HG03108 (cell line): Measurements from ENCODE around the gene TRIP6.
A peak's percentile ranks its signal among the peaks of the same experiment; 100 is the strongest.

Experiments used
- ATAC-seq: cut with Tn5 transposase; IDR thresholded peaks from one replicate; pipeline ENCODE4 v1.9.1; 2021; ENCODE audit warnings: moderate library complexity; ENCODE audit not compliant: unreplicated experiment

TRIP6 gene

DNA sequence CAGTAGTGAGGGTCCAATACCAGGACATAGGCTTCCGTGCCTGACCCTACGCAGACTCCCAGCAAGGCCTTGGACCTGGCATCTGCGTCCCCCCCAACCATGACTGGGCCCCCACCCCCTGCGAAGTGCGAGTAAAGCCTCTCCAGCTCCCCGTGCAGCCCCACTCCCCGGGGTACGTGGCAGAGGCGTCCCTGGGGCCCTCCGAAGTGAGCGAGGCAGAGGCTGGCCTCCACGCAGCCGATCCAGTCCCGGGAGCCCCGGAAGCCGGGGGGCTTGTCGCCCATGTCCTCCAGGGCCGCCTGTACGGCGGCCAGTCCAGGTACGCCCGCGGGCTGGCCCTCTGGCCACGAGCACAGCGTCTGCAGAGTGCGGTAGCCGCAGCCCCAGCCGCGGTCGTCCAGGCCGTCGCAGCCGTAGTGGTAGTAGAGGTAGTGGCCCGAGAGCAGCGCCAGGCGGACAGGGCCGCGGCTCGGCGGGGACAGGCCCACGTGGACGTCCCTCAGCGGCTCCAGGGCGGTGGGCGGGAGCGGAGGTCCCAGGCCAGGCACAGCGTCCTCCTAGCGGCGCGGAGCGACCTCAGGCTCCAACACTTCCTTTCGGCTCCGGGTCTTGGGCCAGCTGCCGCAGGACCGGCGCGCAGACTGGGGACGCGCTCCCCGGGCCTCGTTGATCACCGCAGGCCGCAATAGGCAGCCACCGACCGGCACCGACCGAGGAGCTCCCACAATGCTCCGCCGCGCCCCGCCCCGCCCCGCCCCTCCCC is 22.0 kb downstream of the TRIP6 start, which contains the start of gene UFSP1:
TSS of gene UFSP1 (minus strand) at position 728 of the 763 bp plus-strand sequence. CDS start at position 284, 444 bp downstream.
- ATAC-seq = peak; percentile 18

DNA sequence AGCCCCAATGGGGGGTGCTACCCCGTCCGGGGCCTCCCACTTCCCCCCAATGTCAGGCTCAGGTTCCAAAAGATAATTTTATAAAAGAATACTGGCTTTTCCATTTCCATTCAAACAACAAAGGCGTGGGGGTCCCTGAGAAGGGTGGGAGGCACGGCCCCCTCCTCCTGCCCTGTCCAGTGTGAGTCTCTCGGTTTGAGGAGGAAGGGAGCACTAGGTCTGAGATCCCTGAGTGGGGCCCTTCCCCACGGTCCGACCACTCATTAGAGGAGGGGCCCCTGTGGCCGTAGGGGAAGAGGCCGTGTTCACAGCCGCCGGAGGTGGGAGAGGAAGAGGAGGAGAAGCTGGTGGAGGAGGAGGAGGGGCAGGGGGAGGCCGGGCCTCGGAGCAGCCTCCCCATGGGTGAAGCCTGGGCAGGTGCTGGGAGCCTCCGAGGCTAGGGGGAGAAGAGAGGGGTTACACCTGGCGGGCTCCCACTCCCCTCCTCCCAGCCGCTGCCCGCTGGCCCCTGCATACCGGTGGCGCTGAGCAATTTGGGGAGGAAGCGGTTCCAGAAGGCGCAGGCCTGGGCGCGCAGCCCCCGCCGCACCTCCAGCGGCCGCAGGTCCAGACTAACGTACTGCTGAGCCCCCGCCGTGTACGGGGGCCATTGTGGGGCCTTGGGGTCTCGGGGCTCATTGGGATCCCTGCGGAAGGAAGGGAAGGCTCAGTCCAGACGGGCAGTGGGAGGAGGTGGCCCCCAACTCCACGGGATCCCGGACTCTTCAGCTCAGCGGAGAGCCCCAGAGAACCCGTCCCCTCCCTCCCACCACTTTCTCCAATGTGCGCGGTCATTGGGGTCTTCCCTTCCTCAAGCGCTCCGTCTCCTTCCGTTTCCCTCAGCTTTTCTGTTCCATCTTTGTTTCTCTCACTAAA is 23.7 kb downstream of the TRIP6 start:
- ATAC-seq = no peak

DNA sequence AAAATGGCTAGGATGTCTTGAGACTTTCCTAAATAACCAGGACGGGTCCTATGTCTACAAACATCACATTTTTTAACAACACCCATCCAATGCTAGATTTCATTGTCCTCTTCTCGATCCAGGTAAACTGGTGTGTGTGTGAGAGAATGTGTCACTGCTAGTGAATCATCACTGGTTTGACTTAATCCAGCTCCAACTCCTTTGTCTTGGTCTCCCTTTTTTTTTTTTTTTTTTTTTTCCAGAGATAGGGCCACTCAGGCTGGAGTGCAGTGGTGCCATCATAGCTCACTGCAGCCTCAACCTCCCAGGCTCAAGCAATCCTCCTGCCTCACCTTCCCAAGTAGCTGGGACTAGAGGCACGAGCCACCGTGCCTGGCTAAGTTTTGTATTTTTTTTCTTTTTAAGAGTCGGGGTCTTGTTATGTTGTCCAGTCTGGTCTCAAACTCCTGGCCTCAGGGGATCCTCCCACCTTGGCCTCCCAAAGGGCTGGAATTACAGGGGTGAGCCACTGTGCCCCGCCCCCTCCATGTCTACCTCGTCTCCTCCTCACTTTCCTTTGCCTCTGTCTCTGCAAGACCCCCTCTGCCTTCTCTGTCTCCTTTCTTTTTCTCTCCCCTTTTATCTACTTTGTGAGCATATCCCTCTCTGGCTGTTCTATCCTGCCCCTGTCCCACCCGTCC is 24.5 kb downstream of the TRIP6 start:
- ATAC-seq = no peak

DNA sequence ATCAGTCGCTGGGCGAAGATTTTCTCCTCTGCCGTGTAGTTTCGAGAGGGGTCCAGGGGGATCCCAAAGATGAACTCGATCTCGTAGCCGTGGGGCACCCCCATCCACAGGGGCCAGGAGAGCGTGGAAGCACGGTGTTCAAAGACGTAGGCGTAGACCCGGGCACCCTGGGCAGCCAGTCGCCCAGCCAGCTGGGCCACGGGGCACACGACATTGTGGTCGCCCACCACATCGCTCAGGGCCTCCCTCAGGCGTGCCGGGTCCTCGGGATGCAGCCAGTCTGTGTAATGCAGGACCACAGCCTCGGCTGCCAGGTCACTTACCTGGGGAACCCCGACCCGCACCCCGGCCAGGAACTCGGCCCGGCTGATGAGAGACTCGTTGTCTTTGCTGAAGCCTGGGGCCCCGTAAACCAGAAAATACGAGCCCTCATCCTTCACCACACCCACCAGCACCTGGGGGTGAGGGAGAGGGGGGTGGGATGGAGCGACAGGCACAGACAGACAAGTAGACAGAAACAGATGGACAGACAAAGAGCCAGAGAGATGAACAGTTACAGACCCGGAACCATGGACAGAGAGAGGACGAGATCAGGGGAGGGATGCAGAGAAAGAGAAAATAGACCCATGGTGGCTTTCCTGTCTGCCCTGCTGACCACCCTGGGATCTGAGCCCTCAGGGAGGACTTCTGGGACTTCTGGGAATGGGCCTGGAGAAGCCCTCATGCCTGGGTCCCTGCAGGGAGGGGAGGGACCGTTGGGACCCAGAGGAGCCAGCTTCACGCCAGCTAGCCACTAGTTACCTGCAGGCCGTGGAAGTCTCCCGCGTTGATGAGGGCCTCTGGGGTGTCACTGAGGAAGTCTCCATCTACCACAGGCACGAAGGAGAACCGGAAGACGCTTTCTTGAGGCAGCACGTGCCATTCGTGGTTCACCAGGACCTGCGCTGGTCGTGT is 25.5 kb downstream of the TRIP6 start:
- ATAC-seq = no peak

DNA sequence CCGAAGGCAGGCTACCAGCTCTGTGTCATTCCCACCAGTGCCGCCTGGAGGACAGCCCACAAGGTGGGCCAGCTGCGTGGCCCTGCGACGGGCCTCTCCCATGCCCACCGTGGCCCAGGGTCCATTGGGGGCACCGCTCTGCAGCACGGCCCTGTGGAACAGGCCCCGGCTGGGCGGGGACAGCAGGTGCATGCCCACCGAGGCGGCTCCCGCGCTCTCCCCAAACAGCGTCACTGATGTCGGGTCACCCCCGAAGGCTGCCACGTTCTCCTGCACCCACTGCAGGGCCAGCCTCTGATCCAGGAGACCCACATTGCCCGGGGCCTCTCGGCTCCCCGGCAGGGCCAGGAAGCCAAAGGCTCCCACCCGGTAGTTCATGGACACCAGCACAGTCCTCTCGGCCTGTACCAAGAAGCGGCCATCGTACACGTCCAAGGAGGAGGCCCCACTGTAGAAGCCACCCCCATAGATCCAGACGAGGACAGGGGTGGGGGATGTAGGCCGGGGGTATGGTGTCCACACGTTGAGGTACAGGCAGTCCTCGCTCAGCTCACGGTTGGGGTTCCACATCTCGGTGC is 26.2 kb downstream of the TRIP6 start:
- no peak for ATAC-seq

DNA sequence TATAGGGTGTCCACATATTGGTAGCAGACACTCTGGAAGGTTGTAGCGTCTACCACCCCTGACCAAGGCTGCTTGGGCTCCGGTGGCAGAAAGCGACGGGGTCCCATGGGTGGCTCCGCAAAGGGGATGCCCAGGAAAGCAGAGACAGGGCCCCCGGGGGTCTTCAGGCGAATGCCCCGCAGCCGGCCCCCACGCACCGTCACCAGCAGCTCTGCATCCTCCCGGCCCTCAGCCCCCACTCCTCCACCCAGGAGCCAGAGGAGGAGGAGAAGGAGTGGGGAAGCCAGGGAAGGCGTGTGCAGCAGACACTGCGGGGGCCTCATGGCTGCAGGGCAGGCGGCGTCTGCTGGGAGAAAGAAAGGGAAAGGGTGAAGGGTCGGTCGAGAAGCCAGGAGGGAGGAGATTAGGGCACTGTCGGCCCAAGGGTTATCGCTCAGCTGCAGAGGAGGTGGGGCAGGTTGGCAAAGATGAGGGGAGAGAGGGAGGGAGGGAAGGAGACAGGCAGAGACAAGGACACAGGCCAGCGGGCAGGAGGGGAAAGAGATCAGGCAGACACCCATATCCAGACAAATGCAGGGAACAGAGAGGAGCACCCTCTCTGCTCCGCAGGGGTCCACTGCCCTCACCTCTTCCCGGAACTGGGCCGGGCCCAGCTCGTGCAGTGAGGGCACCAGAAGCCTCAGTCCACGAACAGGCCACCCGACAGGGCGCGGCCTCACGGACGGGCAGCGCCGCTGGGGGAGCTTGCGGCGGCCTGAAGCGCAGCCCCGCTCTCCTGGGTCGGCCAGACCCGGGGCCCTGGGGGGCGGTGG is 26.9 kb downstream of the TRIP6 start:
- ATAC-seq = no peak

DNA sequence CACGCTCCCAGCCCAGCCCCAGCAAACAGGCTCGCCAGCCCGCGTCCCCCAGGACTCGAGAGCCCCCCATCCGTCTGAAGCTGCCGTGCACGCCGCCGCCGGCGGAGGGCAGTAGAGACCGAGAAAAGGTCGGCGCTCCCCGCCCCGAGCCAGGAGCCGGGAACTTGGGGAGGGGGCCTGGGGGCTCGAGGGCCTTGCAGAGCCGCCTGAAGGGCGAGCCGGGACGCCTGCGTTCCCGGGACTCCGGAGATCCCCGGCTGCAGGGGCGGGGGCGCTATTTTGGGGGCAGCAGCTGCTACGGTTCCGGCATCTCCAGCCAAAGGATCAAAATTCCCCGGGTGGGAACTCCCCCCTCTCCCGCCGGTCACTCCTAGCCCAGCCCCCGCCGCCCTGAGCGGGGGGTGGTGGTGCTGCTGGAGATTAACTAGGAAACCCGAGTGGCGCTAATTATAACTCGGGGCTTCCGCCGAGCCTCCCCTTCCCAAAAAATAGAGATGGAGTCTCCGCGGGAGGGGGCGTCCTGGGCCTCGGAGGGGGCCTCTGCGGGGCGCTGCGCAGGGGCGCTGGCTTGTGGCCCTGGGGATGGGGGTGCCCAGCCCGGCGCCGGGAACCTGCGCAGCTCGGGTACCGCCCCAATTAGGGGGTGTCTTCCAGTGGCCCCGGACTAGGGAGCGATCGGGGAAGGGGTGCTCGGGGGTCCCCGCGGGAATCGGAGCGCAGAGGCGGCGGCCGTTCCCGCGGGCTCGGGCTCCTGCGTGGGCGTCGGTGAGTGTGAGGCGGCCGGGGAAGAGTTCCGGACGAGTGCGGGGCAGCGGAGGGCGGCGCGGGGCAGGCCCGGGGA is 27.9 kb downstream of the TRIP6 start:
- ATAC-seq = no peak

DNA sequence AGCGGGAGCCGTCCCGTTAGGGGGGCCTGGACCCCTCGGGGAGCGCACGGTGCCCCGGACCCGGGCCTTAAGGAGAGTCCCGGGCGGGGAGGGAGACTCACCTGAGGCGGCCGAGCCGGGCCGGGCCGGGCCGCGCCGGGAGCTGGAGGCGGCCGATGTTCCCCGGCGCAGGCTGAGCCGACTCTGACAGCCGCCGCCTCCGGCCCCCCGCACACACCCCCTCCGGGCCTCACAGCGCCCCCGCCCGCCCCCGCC is 28.4 kb downstream of the TRIP6 start, which contains the start of gene ACHE:
TSS of gene ACHE (minus strand) at position 188 of the 255 bp plus-strand sequence. CDS start 1,656 bp downstream, outside the sequence.
- no peak for ATAC-seq

DNA sequence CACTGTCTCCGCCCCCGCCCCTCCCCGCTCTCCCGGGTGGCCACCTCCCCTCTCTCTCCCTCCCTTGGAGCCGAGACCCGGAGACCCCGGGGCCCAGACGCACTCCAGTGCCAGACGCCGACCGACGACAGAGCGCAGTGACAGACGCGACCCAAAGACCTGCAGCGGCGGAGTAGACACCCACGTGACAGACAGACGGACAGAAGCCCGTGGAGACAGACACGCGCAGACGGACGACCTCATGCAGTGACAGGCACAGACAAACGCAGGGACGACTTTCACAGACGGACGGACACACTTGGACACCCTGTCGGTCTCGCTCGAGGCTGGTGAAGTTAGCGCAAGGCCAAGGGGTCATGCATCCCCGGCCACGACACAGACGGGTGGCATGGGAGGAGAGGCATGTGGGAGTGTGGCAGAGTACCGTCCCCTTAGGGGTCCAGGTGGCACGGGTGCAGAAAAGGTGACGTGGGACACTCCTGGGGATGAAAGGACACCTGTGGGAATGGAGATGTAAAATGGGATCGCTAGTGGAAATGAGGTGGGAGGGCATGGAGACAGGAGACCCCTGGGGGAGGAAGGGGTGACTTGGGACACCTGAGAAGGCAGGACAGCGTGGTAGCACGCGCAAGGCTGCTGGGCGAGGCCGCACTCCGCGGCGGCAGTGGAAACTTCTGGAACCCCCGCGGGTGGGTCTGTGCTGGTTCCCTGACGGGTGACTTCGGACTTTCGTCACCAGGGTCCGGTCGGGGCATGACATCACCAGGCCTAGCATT is 29.0 kb downstream of the TRIP6 start:
- no peak for ATAC-seq

DNA sequence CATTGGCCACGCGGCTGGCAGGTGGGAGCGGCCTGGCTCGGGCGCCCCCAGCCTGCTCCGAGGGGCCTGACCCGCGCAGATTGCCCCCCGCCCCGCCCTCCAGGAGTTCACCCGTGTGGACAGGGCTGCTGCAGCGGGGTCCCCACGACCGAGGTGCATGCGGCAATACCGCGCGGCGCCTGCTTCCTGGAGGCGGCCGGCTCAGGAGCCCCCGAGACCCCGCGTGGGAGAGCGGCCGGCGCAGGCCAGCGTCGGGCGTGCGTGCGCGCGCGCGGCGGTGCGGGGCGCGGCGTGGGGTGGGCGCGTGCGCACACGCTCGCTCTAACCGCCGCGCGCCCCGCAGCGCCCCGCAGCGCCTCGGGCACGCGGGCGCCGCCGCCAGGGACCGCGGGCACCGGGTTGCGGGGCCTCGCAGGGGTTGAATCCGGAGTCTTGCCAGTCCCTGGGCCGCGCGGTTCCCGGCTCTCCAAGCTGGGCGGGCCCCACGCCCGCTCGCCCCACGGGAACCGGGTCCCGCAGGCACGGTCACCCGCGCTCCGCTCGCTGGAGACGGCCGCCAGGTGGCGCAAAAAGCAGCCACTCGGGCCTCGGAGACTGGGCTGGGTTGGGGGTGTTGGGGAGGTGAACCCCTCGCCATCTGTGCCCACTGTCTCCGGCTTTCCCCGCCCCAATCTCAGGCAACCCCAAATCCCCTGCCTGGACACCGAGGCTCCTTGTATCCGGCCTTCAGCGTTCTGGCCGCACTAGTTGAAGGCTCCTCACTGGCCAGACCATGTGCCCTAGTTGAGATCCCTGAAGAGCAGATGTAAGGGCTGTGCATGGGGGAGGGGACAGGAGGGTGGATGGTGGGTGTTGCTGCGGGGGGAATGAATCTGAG is 29.8 kb downstream of the TRIP6 start:
- ATAC-seq = no peak

DNA sequence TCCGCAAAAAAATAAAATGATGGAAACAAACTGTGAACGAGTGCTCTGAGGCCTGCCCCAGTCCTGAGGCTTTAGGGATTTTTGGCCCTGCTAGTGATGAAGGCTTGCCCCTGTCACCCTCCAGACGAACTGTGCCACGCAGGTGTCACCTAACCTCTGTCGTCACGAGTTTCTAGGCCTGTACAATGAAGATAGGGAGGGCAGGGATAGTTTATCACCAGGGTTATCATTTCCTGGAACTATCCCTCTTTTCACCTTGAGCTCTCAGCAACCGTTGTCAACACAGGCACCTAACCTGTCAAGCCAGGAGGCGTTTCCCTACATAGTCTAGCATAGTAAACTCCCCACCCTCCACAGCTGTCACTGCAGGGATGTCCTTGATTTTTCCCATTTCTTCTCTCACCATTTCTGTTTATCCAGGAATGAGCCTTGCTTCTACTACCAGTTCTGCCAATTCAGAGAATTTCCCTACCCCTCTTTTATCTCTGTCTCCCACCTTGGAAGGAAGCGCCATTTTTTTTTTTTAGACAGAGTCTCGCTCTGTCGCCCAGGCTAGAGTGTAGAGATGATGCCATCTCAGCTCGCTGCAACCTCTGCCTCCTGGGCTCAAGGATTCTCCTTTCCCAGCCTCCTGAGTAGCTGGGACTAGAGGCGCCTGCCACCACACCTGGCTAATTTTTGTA is 30.7 kb downstream of the TRIP6 start:
- no peak for ATAC-seq

DNA sequence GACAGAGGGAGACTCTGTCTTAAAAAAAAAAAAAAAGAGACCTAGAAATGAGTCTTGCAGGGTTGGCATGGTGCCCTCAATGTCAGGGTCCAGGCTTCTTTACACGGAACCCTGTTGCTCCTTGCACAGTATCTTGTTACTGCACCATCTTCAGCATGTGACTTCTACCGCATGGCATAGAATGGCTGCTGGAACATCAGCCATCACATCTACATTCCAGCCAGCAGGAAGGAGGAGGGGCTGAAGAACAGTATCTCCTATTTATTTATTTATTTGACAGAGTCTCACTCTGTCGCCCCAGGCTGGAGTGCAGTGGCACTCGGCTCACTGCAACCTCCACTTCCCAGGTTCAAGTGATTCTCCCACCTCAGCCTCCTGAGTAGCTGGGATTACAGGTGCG is 32.2 kb downstream of the TRIP6 start:
- no peak for ATAC-seq

DNA sequence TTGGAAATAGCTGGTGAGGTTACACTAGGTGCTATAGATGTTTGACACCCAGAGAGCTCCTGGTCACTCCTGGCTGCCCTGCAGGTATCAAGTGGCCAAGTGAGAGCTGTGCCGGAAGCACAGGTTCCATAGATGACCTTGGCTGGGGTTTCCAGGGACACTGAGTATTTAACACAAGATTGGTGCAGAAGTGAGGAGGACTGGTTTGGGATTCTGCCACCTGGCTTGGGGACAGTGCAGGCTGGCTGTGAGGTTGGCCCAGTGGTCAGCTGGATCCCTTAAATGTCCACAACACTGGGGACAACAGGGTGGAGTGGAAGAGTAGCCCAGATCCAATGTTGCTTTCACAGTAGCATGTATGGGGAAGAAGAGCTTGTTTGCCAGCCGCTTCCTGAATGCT is 33.8 kb downstream of the TRIP6 start:
- ATAC-seq = no peak

DNA sequence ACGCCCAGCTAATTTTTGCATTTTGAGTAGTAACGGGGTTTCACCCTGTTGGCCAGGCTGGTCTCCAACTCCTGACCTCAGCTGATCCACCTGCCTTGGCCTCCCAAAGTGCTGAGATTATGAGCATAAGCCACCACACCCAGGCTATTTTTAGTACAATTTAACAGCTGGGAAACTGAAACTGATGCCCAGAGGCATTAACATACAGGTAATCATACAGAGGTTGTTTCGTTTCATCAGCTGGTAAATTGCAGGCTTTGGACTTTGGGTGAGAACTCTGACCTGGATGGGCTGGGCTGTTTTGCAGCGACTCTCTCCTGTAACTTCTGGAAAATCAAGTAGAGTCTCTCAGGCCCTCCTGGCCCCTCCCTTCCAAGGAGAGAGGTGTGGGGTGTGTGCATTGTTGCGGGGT is 34.7 kb downstream of the TRIP6 start:
- no peak for ATAC-seq

DNA sequence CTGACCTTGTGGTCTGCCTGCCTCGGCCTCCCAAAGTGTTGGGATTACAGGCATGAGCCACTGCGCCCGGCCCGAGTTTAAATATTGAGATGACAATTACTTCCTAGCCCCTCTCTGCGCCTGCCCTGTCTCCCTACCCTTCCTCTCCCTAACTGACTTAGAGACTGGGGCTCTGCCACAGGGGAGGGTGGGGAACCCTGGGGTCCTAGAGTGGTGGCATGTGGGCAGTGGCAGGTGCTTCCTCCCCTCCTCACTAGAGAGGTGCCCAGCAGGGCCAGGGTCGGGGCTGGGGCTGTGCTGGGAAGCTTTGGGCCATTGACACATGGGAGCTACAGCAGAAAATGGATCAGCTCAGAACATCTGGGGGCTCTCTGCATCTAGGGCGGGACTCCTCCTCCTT is 35.5 kb downstream of the TRIP6 start:
- ATAC-seq = no peak

DNA sequence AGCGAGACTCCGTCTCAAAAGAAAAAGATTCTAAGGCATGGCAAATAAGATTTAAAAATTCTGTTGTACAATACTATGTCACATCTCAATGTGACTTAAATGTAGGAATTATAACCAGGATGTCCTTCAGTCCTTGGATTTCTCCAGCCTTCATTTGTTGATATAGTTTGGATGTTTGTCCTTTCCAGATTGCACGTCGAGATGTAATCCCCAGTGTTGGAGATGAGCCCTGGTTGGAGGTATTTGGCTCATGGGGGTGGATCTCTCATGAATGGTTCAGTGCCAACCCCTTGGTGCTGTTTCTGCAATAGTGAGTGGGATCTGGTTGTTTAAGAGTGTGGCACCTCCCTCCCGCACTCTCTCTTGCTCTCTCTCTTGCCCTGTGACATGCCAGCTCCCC is 41.3 kb downstream of the TRIP6 start:
- ATAC-seq = no peak
